ENCODE data around the gene ATAD5. TPM values are rescaled to one million over a fixed set of nuclear protein-coding genes. Genes with fewer than 3 reads are reported as not detected.

Gene ATAD5
- total RNA-seq, 2 experiments from 2014 or later = 32.1 to 33.4 TPM

GRCh38 chr17:30942308-30943079, 110.7 kb downstream of the ATAD5 start:
- DNase-seq = no peak
- Mint-ChIP-seq H3K4me1 (peaks cover 4% of the 10 kb centered on the region), H3K36me3 (no peaks in the 10 kb centered on the region), H3K9me3 (no peaks in the 10 kb centered on the region), H3K27me3 (no peaks in the 10 kb centered on the region), H3K4me3 (no peak overlapping the region), H3K27ac (no peak overlapping the region)

Other genes starting within 250 kb of the ATAD5 start
- gene CRLF3, start 7.3 kb upstream of the ATAD5 start, total RNA-seq = 10 to 100 TPM; 45.4 TPM
- gene TEFM, start 74.3 kb downstream of the ATAD5 start, total RNA-seq = 10 to 100 TPM; 13.2 to 14.0 TPM
- gene ADAP2, start 90.0 kb downstream of the ATAD5 start, total RNA-seq = under 1 TPM; 0.19 to 0.42 TPM
- gene RNF135, start 139.1 kb downstream of the ATAD5 start, total RNA-seq = 1 to 10 TPM; 4.9 to 6.1 TPM